HUES48 (cell line): ENCODE data around the gene INPP4A.

Source experiments
- H3K27ac ChIP-seq: one replicate; pipeline ENCODE4 v1.7.0; 2013; ENCODE audit warnings: low read depth, low read length, inconsistent platforms
- H3K27me3 ChIP-seq: 2 replicates; pipeline ENCODE4 v1.6.1; 2013; ENCODE audit warnings: mild to moderate bottlenecking, low read length; ENCODE audit not compliant: control insufficient read depth, insufficient read depth
- H3K36me3 ChIP-seq: 2 replicates; pipeline ENCODE4 v1.6.1; 2013; ENCODE audit warnings: low read length; ENCODE audit not compliant: control insufficient read depth, insufficient read depth
- H3K4me1 ChIP-seq: 2 replicates; pipeline ENCODE4 v1.6.1; 2013; ENCODE audit warnings: mild to moderate bottlenecking, low read length; ENCODE audit not compliant: control insufficient read depth, insufficient read depth
- H3K4me3 ChIP-seq: 2 replicates; pipeline ENCODE4 v1.5.1; 2013; ENCODE audit warnings: mild to moderate bottlenecking, low read depth, low read length
- H3K9ac ChIP-seq: 2 replicates; pipeline ENCODE4 v1.6.1; 2013; ENCODE audit warnings: mild to moderate bottlenecking, low read depth, low read length, moderate library complexity
- H3K9me3 ChIP-seq: 2 replicates; pipeline ENCODE4 v1.6.1; 2013; ENCODE audit warnings: low read length; ENCODE audit not compliant: control insufficient read depth, insufficient read depth

INPP4A gene

DNA sequence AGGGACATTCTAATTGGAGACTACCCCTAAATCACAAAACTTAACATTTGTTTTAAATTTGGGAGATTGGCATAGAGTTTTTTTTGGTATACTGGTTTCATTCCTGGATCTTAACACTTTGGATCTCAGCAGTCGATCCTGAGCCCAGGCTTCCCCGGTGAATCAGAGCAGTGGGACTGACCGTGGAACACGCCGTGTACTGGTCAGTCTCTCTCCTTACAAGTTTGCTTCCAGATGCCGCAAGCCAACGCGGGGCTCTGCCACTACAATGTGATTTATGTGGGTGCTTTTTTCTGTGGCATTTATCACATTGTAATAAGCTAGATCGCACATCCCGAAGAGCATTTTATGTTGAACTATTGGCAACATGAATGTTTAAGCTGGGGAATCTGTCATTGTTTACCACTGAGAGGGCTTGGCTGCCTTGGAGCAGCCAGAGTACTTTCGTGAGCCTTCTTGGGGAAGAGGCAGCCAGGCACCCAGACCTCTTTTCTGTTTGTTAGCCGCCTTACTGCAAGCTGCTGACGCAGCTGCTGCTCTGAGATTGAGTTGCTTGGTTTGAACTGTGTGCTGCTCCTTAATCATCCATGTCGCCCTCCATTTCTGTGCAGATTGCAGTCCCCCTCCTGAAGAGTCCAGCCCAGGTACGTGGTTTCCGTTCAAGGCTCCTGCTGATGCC, 114.3 kb downstream of the INPP4A start:
- Histone ChIP-seq H3K36me3 (peaks cover 63% of the 10 kb centered on the region), H3K4me3 (no peak overlapping the region), H3K27me3 (no peaks in the 10 kb centered on the region), H3K4me1 (no peaks in the 10 kb centered on the region), H3K9me3 (no peaks in the 10 kb centered on the region), H3K9ac (no peak overlapping the region), H3K27ac (no peak overlapping the region)

GRCh38 chr2:98559581-98559980, 114.9 kb downstream of the INPP4A start:
- no peak overlapping the region for H3K9ac ChIP-seq
- no peaks in the 10 kb centered on the region for H3K4me1 ChIP-seq
- H3K36me3 ChIP-seq = peaks cover 63% of the 10 kb centered on the region
- no peaks in the 10 kb centered on the region for H3K27me3 ChIP-seq
- H3K4me3 ChIP-seq = no peak overlapping the region
- no peak overlapping the region for H3K27ac ChIP-seq
- no peaks in the 10 kb centered on the region for H3K9me3 ChIP-seq

DNA sequence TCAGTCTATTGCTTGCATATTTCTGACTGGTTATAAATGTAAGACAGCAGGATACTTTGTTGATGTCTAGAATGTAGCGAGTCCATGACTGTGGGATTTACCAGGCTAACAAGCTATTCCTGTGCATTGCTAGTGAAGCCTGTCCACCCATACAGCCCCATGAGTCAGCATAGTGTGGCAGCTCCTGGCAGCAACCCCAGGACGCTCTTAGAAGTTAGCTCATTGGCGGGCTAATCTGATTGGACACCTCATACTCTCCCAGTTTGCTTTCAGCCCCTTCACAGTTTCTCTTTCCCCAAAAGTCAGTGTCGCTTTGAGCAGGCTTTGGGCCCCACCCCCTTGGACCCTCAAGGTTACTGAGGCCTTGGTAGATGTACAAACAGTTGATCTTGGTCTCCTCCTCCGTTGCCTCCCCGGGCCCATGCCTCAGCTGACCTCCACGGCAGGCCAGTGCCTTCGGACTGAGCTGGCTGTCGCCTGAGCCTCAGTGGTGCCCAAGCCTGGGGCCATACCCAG, 115.7 kb downstream of the INPP4A start:
- no peak overlapping the region for H3K9ac ChIP-seq
- no peak overlapping the region for H3K4me3 ChIP-seq
- H3K36me3 ChIP-seq = peaks cover 63% of the 10 kb centered on the region
- H3K9me3 ChIP-seq = no peaks in the 10 kb centered on the region
- H3K4me1 ChIP-seq = no peaks in the 10 kb centered on the region
- no peak overlapping the region for H3K27ac ChIP-seq
- no peaks in the 10 kb centered on the region for H3K27me3 ChIP-seq

GRCh38 chr2:98561018-98561417, 116.4 kb downstream of the INPP4A start:
- H3K4me1 ChIP-seq = no peaks in the 10 kb centered on the region
- no peaks in the 10 kb centered on the region for H3K9me3 ChIP-seq
- no peaks in the 10 kb centered on the region for H3K27me3 ChIP-seq
- H3K36me3 ChIP-seq = peaks cover 61% of the 10 kb centered on the region
- H3K4me3 ChIP-seq = no peak overlapping the region
- no peak overlapping the region for H3K9ac ChIP-seq
- no peak overlapping the region for H3K27ac ChIP-seq

DNA sequence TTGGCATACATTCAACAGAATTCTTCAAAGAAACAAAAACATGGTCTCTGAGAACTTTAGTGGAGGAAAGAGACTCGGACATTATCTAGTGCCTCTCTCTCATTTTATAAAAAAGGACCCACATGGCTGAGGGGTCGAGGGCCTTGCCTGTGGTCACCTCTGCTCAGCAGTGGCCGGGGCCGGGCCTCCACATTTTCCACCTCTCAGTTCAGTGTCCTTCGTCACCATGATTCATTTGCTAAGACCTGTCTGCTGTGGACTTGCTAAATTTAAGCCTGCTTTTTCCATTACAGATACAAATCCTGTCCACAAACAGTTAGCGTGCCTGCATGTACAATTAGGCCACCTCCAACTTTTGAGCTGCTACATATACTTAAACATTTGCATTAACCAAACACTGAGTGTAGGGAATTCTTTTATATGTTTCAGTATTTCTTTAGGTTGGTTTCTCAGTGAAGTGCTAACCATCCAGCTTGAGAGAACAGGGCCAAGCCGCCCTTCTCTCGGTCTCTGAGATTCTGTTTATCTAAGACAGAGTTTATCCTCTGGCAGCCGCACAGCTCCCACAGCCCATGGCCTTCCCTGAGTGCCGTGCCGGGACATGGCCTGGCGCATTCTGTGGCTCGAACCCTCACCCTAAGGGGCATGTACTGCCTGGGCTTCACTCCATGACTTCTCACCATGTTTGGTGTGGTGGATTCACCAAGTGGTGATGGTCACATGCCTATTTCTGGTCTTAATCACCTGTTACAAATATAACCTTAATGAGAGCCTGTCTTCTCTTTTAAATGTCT, 117.4 kb downstream of the INPP4A start:
- Histone ChIP-seq H3K4me1 (no peaks in the 10 kb centered on the region), H3K27me3 (no peaks in the 10 kb centered on the region), H3K9me3 (no peaks in the 10 kb centered on the region), H3K9ac (no peak overlapping the region), H3K27ac (no peak overlapping the region), H3K4me3 (no peak overlapping the region), H3K36me3 (peaks cover 63% of the 10 kb centered on the region)

DNA sequence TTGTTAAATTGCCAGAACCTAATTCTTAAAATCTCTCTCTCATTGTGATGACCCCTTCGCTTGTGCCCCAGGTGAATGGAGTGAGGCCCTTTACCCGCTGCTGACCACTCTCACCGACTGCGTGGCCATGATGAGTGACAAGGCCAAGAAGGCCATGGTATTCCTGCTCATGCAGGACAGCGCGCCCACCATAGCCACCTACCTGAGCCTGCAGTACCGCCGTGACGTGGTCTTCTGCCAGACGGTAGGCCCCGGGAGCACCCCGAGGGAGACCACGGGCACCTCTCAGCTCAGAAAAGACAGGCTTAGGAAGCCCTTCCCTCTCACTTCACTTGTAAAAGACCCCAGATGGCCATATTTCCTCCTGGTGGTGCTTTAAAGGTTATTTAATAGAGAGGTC, 118.7 kb downstream of the INPP4A start:
- no peak overlapping the region for H3K4me3 ChIP-seq
- H3K9me3 ChIP-seq = no peaks in the 10 kb centered on the region
- H3K27me3 ChIP-seq = no peaks in the 10 kb centered on the region
- H3K4me1 ChIP-seq = no peaks in the 10 kb centered on the region
- H3K27ac ChIP-seq = no peak overlapping the region
- H3K9ac ChIP-seq = no peak overlapping the region
- peaks cover 63% of the 10 kb centered on the region for H3K36me3 ChIP-seq

GRCh38 chr2:98564541-98565132, 120.0 kb downstream of the INPP4A start:
- no peak overlapping the region for H3K9ac ChIP-seq
- H3K36me3 ChIP-seq = peaks cover 62% of the 10 kb centered on the region
- H3K4me1 ChIP-seq = no peaks in the 10 kb centered on the region
- no peak overlapping the region for H3K4me3 ChIP-seq
- no peaks in the 10 kb centered on the region for H3K9me3 ChIP-seq
- no peaks in the 10 kb centered on the region for H3K27me3 ChIP-seq
- H3K27ac ChIP-seq = no peak overlapping the region

DNA sequence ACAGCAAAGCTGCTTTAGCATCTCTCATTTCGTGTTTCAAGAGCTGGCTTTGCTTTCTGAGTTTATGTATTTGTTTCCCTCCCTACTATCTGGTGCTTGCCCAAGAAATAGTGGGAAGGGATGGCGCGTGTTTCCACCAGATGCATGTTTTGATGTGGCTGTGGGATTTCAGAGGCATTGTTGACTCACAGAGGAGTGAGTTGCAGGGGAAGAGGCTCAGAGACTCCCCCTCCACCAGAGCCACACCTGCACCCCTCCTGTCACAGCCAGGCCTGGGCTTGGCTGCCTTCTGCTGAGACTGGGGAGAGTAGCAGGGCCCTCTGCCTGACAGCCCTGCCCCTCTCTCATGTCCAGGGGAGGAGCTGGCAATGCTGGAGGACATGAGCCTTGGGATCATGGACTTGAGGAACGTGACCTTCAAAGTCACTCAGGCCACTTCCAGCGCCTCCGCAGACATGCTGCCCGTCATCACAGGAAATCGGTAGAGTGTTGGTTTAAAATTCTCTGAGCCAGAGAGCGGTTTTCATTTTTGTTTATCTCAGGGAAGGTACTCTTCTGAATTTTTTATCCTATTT, 120.7 kb downstream of the INPP4A start:
- Histone ChIP-seq H3K4me3 (no peak overlapping the region), H3K27me3 (no peaks in the 10 kb centered on the region), H3K9me3 (no peaks in the 10 kb centered on the region), H3K4me1 (no peaks in the 10 kb centered on the region), H3K9ac (no peak overlapping the region), H3K36me3 (peaks cover 66% of the 10 kb centered on the region), H3K27ac (no peak overlapping the region)

- Histone ChIP-seq H3K36me3 (peaks cover 72% of the 10 kb centered on the region), H3K4me1 (no peaks in the 10 kb centered on the region), H3K27me3 (no peaks in the 10 kb centered on the region), H3K27ac (no peak overlapping the region), H3K9ac (no peak overlapping the region), H3K4me3 (no peak overlapping the region), H3K9me3 (no peaks in the 10 kb centered on the region)
These were observed 121.3 kb downstream of the INPP4A start for GRCh38 chr2:98565941-98566340.

GRCh38 chr2:98568161-98568956, 123.7 kb downstream of the INPP4A start:
- Histone ChIP-seq H3K9ac (no peak overlapping the region), H3K4me1 (no peaks in the 10 kb centered on the region), H3K4me3 (no peak overlapping the region), H3K27ac (no peak overlapping the region), H3K9me3 (no peaks in the 10 kb centered on the region), H3K27me3 (no peaks in the 10 kb centered on the region), H3K36me3 (peaks cover 84% of the 10 kb centered on the region)
